Measurements from ENCODE around the gene MIPOL1. TPM values are rescaled to one million over a fixed set of nuclear protein-coding genes. Genes with fewer than 3 reads are reported as not detected.

MIPOL1 gene
- total and polyA plus RNA-seq, 2 of the 13 experiments (the other 11 are each of a cell fraction or from before 2014, with no cell fraction given) = 8.6 to 34.2 TPM

- TF ChIP-seq, protein P1, sequence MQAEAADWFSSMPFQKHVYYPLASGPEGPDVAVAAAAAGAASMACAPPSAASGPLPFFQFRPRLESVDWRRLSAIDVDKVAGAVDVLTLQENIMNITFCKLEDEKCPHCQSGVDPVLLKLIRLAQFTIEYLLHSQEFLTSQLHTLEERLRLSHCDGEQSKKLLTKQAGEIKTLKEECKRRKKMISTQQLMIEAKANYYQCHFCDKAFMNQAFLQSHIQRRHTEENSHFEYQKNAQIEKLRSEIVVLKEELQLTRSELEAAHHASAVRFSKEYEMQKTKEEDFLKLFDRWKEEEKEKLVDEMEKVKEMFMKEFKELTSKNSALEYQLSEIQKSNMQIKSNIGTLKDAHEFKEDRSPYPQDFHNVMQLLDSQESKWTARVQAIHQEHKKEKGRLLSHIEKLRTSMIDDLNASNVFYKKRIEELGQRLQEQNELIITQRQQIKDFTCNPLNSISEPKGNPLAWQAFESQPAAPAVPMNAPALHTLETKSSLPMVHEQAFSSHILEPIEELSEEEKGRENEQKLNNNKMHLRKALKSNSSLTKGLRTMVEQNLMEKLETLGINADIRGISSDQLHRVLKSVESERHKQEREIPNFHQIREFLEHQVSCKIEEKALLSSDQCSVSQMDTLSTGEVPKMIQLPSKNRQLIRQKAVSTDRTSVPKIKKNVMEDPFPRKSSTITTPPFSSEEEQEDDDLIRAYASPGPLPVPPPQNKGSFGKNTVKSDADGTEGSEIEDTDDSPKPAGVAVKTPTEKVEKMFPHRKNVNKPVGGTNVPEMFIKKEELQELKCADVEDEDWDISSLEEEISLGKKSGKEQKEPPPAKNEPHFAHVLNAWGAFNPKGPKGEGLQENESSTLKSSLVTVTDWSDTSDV (CRISPR knock-in tag; IDR thresholded peaks at IDR 0.05) = peak; percentile 64; the same call in 1 of the 2 replicates
- no peak; the same call in 1 of the 2 replicates for TF ChIP-seq ZNF629 (CRISPR knock-in tag; conservative IDR thresholded peaks at IDR 0.05)
- TF ChIP-seq ZNF282 (IDR thresholded peaks at IDR 0.05; ENCODE audit: partially characterized antibody) = no peak
- no peak for TF ChIP-seq PCBP2 (optimal IDR thresholded peaks at IDR 0.05; ENCODE audit: low read depth, low read length, poor library complexity, severe bottlenecking)
- peak; percentile 81 for TF ChIP-seq KLF12 (CRISPR knock-in tag; IDR thresholded peaks at IDR 0.05; ENCODE audit: borderline replicate concordance)
- no peak for TF ChIP-seq RNF2 (conservative IDR thresholded peaks at IDR 0.05; ENCODE audit: low read depth)
- 0 out of 2 replicates have a peak, but pooled peaks have one; percentile 44 for TF ChIP-seq THAP7 (CRISPR knock-in tag; IDR thresholded peaks at IDR 0.05)
- no peak for TF ChIP-seq REL (CRISPR knock-in tag; conservative IDR thresholded peaks at IDR 0.05)
- no peak for TF ChIP-seq CENPT (CRISPR knock-in tag; IDR thresholded peaks at IDR 0.05; ENCODE audit: low read depth)
- TF ChIP-seq ZNF891 (CRISPR knock-in tag; IDR thresholded peaks at IDR 0.05) = peak; percentile 91
- peak; percentile 91; the same call in 1 of the 2 replicates for TF ChIP-seq MLLT10 (CRISPR knock-in tag; IDR thresholded peaks at IDR 0.05)
- no peak for TF ChIP-seq CBX2 (IDR thresholded peaks at IDR 0.05; ENCODE audit: low read depth, low read length)
- TF ChIP-seq CBX2 (CRISPR knock-in tag; IDR thresholded peaks at IDR 0.05; ENCODE audit: low read depth) = no peak
- TF ChIP-seq ERF (CRISPR knock-in tag; IDR thresholded peaks at IDR 0.05) = peak; percentile 82; the same call in 1 of the 2 replicates
- peak; percentile 71 for TF ChIP-seq ISL2 (CRISPR knock-in tag; IDR thresholded peaks at IDR 0.05)
- TF ChIP-seq PCBP1 (IDR thresholded peaks at IDR 0.05; ENCODE audit: borderline replicate concordance, low read depth, low read length) = no peak
- TF ChIP-seq ZNF766 (CRISPR knock-in tag; IDR thresholded peaks at IDR 0.05; ENCODE audit: borderline replicate concordance) = peak; percentile 64; the same call in 1 of the 2 replicates
- TF ChIP-seq SPEN (CRISPR knock-in tag; IDR thresholded peaks at IDR 0.05; ENCODE audit: low read depth) = peak; percentile 8; the same call in 1 of the 2 replicates
- no peak for TF ChIP-seq RBM39 (IDR thresholded peaks at IDR 0.05; ENCODE audit: low read depth, low read length, poor library complexity, severe bottlenecking)
- peak; percentile 84; the same call in 1 of the 2 replicates for TF ChIP-seq NRL (CRISPR knock-in tag; IDR thresholded peaks at IDR 0.05; ENCODE audit: borderline replicate concordance)
- no peak; the same call in 1 of the 2 replicates for TF ChIP-seq MTA3 (CRISPR knock-in tag; IDR thresholded peaks at IDR 0.05)
- TF ChIP-seq MZF1 (CRISPR knock-in tag; IDR thresholded peaks at IDR 0.05; ENCODE audit: borderline replicate concordance) = peak; percentile 16; the same call in 1 of the 2 replicates
- no peak for TF ChIP-seq NCOA5 (CRISPR knock-in tag; IDR thresholded peaks at IDR 0.05)
Measured at GRCh38 chr14:37594238-37594970, 396.7 kb downstream of the MIPOL1 start (continued).
